NCI-H1694 treated with DMSO at 0.1 percent for 48 hours (cell line): ENCODE results near the gene ACVR1C.
"Not testable (repeated sequence)": the region's sequence is repeated elsewhere in the genome, so short reads cannot be mapped to it uniquely, and the experiment has no call there.

Source experiments
- DNase-seq: peaks from one replicate; lab custom pipeline; 2025; lab: John Stamatoyannopoulos, UW

ACVR1C gene

DNA sequence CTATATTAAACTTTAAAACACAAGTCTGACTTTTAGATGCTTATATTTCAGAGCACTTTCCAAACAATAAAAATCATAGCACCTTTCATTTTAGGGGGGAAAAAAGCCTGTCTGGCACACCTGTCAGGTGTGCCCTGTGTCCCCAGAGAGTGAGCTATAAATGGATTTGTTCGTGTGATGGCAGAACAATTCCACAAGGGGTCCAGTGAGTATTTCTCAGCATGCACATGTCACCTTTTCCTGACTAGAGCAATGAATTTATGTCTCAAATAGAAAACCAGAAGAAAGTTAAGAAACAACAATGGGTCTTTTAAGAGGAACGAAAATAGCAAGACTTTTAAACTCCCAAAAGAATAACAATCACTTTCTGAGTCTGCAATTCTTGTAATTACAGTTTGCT is 55.9 kb downstream of the ACVR1C start:
- peak; percentile 17 for DNase-seq

- not testable (repeated sequence) for DNase-seq
These were observed 62.0 kb downstream of the ACVR1C start for GRCh38 chr2:157566623-157567022.

DNA sequence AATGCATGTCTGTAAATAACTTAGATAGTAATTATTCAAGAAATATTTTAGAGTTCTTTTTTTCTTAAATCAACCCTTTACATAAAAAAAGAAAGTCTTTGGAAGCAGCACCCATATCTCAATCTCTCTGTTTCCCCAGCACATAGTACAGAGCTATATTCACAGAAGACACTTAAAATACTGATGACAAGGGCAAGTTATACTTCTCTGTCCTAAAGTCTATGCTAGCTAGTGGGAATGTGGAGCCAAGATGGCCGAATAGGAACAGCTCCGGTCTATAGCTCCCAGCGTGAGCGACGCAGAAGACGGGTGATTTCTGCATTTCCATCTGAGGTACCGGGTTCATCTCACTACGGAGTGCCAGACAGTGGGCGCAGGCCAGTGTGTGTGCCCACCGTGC is 62.6 kb downstream of the ACVR1C start:
- not testable (repeated sequence) for DNase-seq

DNA sequence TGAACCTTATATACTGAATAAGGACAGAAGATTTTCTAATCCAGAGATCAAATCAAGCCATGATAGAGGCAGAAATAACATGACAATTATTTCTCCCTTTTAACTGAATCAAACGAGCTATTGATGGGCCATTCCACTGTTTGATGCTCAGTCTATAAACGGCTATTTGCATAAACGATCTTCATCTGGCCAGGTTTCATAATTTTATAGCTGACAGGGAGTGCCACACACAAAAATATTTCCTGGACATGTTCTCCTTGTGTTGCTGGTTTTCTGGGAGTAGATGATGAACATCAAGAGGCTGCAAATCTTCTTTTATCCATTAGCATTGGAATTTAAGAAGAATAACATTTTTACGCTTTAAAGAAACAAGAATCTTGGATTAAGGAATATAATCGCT is 63.1 kb downstream of the ACVR1C start:
- no peak for DNase-seq

DNA sequence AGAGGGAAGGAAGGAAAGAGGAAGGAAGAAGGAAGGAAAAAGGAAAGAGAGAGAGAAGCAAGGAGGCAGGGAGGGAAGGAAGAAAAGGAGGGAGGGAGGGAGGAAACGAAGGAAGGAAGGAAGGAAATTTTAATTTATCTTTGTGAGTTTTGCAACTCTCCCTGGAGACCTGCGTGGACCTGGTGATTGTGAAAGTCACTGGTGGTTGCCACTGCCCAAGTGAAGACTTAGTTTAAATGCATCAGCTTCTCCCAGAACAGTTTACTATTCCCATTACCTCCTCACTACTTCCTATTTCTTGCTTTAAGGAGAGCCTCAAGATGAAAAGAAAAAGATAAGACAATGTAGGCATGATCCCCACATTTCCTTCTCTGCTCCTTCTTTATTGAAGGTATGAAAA is 68.8 kb downstream of the ACVR1C start:
- no peak for DNase-seq

DNA sequence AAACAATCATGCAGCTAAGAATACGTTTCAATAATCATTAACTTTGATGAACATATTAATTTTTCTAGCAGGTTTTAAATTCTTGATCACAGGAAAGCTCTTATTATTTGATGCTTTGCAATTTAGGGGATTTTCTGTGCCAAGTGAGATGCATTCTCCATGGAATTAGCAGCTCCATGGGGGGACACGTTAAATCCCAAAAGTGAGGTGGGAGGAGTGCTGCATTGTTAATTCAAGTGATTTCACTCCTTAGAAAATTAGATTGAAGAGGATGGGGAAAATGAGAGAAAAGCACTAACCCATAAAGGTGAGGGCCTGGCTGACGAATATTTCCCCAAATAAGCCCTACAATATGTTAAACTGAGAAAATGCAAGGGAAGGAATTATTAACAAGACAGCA is 69.2 kb downstream of the ACVR1C start:
- DNase-seq, result no peak

DNA sequence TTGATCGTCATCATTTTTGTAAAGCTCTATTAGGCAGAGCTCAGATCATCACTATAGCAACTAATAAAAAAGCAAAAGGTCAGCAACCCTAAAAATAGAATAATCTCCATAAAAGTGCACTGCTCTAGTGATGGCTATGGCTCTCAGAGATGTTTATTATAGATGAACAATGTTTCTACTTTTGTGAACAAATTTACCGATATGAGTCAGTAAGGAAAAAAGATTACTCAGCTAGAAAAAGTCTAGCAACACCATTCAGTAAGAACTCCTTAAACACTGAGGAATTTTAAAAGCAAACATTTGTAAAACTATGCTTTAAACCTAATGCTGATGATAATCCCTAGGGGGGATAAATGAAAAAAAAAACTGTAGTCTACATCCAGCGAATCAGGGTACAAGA is 69.6 kb downstream of the ACVR1C start:
- no peak for DNase-seq

DNA sequence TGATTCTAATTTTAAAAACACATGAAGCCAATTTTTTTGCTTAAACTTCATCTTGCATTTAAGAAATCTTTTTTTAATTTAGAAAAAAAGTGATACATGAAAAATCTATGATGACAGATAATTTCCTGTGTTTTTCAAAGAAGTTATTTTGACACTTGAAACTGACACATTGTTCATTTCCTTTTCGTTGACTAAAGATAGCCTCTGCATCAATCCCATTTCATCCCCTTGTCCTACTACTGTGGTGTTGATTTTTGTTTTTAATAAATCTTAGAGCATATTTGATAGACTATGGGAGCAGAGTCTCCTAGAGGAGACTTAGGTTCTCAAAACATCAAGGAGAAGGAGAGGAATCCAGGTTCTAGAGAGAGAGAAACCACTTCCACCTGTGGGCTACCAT is 70.9 kb downstream of the ACVR1C start:
- no peak for DNase-seq

DNA sequence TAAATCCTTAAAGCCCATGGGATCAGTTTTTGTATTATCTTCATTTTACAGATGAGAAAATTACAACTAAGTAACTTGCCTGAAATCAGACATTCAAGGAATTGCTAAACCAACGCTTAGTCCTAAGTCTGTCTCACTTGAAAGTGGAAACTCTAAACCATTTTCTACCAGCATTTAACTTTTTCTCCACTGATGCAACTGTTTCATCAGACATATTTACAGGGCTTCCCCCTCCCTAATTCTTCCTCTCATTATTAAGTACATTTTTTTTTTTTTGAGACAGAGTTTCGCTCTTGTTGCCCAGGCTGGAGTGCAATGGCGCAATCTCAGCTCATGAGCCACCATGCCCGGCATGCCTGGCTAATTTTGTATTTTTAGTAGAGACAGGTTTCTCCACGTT is 88.6 kb downstream of the ACVR1C start:
- DNase-seq, result no peak

GRCh38 chr2:157538064-157538463 is 90.6 kb downstream of the ACVR1C start:
- no peak for DNase-seq

DNA sequence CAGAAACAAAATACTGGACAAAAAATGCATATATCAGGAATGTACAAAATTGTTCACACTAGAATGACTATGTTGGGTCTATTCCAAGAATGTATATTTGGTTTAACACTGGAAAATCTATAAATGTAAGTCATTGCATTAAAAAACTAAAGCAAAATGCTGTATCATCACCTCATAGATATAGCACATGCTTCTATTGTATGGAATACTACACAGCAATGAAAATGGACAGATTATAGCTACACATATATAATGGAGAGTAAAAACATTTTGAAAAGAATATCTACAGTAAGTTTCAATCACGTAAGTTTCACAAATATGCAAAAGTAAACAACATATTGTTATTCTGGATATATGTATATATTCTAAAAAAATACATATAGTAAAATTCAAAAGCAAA is 91.8 kb downstream of the ACVR1C start:
- no peak for DNase-seq

GRCh38 chr2:157528963-157529751 is 99.5 kb downstream of the ACVR1C start:
- no peak for DNase-seq

GRCh38 chr2:157526070-157526469 is 102.6 kb downstream of the ACVR1C start:
- DNase-seq, result no peak

GRCh38 chr2:157523270-157524247 is 105.1 kb downstream of the ACVR1C start:
- no peak for DNase-seq

- DNase-seq, result not testable (repeated sequence)
These were observed 113.7 kb downstream of the ACVR1C start for GRCh38 chr2:157514966-157515365.

DNA sequence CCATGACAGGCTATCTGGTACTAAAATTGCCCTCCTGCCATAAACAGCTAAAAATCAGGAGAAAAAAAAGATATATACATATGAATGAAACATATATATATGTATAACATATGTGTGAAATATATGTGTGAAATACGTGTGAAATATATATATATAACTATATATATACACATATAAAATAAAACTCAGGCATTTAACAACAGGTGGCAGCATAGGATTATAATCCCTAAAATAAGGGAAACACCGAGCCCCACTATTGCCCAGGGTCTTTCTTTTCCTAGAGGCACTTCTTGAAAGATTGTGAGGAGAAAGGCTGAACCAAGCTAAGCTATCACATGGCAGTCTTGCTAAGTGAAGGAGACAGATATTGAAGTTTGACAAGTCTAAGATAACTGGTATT is 118.9 kb downstream of the ACVR1C start:
- peak; percentile 11 for DNase-seq

- DNase-seq, result no peak
These were observed 120.0 kb downstream of the ACVR1C start for GRCh38 chr2:157508676-157509075.

DNA sequence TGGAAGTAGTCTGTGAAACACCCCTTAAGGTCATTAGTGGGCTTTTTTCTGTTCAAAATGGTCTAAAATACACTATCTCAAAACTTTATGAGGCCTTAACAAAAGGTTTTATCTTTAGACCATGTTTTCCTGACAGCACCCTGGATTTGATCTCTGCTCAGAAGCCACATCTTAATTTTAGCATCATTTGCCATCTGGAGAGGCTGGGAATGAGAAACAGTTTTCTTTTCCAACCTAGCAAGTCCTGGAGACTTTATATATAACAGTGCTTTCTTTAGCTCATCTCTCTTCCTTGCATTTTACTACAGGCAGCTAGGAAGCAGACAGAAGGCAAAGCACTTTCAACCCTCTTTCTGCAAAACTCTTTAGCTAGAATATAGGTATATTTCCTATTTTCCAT is 122.1 kb downstream of the ACVR1C start:
- no peak for DNase-seq

DNA sequence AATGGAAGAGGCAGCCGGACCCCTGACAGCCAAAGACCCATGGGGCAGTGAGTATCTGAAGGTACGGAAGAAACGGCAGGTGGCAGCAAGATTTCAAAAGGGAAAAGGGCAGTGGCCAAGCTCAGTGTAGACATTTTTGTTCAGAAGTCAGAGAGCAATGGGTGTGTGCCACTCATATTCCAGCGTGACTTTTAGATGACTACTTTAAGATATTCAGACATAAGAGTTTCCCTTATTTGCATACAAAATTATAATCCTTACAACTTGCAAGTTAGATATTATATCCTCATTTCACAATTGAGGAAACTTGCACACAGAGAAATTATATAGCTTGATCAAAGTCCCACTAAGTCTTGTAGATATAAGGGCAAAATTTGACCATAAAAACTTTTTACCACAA is 124.0 kb downstream of the ACVR1C start:
- no peak for DNase-seq

GRCh38 chr2:157501026-157501425 is 127.6 kb downstream of the ACVR1C start:
- DNase-seq, result no peak

DNA sequence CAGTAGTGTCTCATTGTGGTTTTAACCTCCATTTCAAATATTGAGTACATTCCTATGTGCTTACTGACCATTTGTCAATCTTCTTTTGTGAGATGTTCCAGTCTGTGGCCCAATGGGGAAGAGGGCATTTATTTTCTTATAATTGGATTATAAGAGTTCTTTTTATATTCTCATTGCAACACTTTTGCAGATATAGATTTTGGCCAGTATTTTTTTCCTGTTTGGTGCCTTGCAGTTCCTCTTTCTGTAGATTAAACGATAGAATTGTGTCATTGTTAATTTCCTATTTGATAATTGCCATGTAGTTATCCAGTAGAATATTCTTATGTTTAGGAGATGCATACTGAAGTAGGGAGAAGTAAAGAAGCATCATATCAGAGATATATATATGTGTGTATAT is 128.3 kb downstream of the ACVR1C start:
- no peak for DNase-seq

- DNase-seq, result no peak
These were observed 130.2 kb downstream of the ACVR1C start for GRCh38 chr2:157498483-157498882.
